ENCODE results near the gene COQ7. TPM values are rescaled to one million over a fixed set of nuclear protein-coding genes. Genes with fewer than 3 reads are reported as not detected.

COQ7 gene
- total and polyA plus RNA-seq, 2 of the 4 experiments (the other 2 are of a cell fraction): 10.9 to 13.6 TPM

DNA sequence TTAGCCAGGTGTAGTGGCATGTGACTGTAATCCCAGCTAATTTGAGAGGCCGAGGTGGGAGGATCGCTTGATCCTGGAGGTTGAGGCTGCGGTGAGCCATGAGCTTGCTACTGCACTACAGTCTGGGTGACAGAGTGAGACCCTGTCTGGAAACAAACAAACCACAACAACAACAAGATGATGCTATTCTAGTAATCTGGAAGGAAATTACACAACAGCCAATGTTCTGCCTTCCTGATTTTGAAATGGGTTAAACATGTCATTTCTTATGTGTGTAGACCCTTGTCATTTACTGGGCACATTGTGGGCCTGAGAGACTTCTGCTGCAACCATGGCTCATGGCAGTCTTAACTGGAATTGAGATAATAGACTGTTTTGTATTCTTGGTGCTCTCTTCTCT lies 5.9 kb downstream of the COQ7 start:
- Histone ChIP-seq H2BK15ac (ENCODE audit: low read depth, low read length) (no peak overlapping the region), H3K4me1 (ENCODE audit: control insufficient read depth, insufficient read depth, low read length) (peaks cover 2% of the 10 kb centered on the region; the same call in 1 of the 2 replicates), H3K56ac (ENCODE audit: extremely low read depth, insufficient read depth, low read length) (no peak overlapping the region), H4K5ac (ENCODE audit: low read depth, low read length) (no peak overlapping the region), H3K9me1 (ENCODE audit: insufficient read depth, low read length) (no peaks in the 10 kb centered on the region), H3K4ac (ENCODE audit: low read depth, low read length) (no peak overlapping the region), H3K27me3 (ENCODE audit: control insufficient read depth, insufficient read depth, low read length) (no peaks in the 10 kb centered on the region), H3K9ac (ENCODE audit: low read depth, low read length) (no peak overlapping the region), H3K27ac (ENCODE audit: insufficient read depth, low read length) (no peak overlapping the region), H4K8ac (ENCODE audit: low read depth in 2 of 2, low read length in 2 of 2) (no peak overlapping the region), H2AFZ (replicated peaks; ENCODE audit: low read length, poor library complexity) (no peak overlapping the region), H4K91ac (ENCODE audit: insufficient read depth, low read depth, low read length) (no peak overlapping the region), H3K4me3 (ENCODE audit: insufficient read depth, low read depth, low read length) (no peak overlapping the region), H3K4me2 (ENCODE audit: low read depth, low read length) (no peak overlapping the region), H3K18ac (ENCODE audit: low read depth, low read length) (no peak overlapping the region), H2BK5ac (ENCODE audit: low read depth, low read length, poor library complexity, severe bottlenecking) (no peak overlapping the region), H3K14ac (replicated peaks; ENCODE audit: low read depth, low read length) (no peak overlapping the region), H2AK9ac (replicated peaks; ENCODE audit: low read depth, low read length, poor library complexity) (no peak overlapping the region), H3K79me1 (ENCODE audit: low read depth in 1 of 2, low read length in 2 of 2) (peaks cover 0 to 5% of the 10 kb centered on the region in 2 experiments; a peak in 2 of 4 replicates), H3K36me3 (ENCODE audit: control insufficient read depth, insufficient read depth, low read length) (peaks cover 8% of the 10 kb centered on the region), H4K20me1 (ENCODE audit: insufficient read depth, low read length) (no peaks in the 10 kb centered on the region), H2BK20ac (ENCODE audit: low read depth, low read length) (no peak overlapping the region), H3K9me3 (ENCODE audit: control insufficient read depth, insufficient read depth, low read length) (no peaks in the 10 kb centered on the region), H2AK5ac (ENCODE audit: low read depth, low read length) (no peak overlapping the region), H2BK120ac (ENCODE audit: low read depth, low read length) (no peak overlapping the region), H3K23ac (ENCODE audit: low read depth, low read length) (no peak overlapping the region)
- POLR2A ChIA-PET (ENCODE audit: unreplicated experiment): no interaction called here
- ATAC-seq (ENCODE audit: low read depth) (no peak), DNase-seq (no peak)
- no TSS peak for BruUV-seq (replicated peaks)
- no CpG with 5 or more reads among the region's 3 CpGs for WGBS, 2 experiments (ENCODE audit: extremely low coverage in 2 of 2, insufficient read length in 1 of 2)
- dilution Hi-C loops (cut with HindIII; ENCODE audit: low sequenced_read_pairs, unreplicated experiment) (no loop called here), in situ Hi-C loops (cut with MboI; ENCODE audit: low sequenced_read_pairs) (loop anchor here (5.0 kb wide), 1 partner anchor 91 kb away; the partner anchor contains the start of gene TMC7), intact Hi-C loops (cut with micrococcal nuclease) (no loop called here)
- CTCF ChIA-PET: interaction anchor here (0.7 to 1.3 kb wide), 3 partner anchors 9 to 90 kb away, joined by 4 to 8 read pairs (median 4); partner anchors contain the start of gene TMC7
- TF ChIP-seq, protein P1, sequence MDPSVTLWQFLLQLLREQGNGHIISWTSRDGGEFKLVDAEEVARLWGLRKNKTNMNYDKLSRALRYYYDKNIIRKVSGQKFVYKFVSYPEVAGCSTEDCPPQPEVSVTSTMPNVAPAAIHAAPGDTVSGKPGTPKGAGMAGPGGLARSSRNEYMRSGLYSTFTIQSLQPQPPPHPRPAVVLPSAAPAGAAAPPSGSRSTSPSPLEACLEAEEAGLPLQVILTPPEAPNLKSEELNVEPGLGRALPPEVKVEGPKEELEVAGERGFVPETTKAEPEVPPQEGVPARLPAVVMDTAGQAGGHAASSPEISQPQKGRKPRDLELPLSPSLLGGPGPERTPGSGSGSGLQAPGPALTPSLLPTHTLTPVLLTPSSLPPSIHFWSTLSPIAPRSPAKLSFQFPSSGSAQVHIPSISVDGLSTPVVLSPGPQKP (IDR thresholded peaks at IDR 0.05; ENCODE audit: borderline replicate concordance, low read depth, low read length): no peak
- no peak for TF ChIP-seq RCOR1 (IDR thresholded peaks at IDR 0.05; ENCODE audit: insufficient replicate concordance, low read length)
- TF ChIP-seq CHD1 (IDR thresholded peaks at IDR 0.05; ENCODE audit: low read depth, low read length): no peak
- TF ChIP-seq CEBPB (IDR thresholded peaks at IDR 0.05; ENCODE audit: low read depth, low read length): no peak
